HT1080 (cell line): ENCODE results near the gene RASGRP2. TPM values are rescaled to one million over a fixed set of nuclear protein-coding genes. Genes with fewer than 3 reads are reported as not detected.
A peak's percentile ranks its signal among the peaks of the same experiment; 100 is the strongest.

Experiments
- DNase-seq: peaks from one replicate; pipeline ENCODE4 v3.0.0-alpha.2; 2015; ENCODE audit warnings: low read depth
- total RNA-seq: library from RNA; depleted of rRNA; stranded (reverse); fragments of >200 nt; shearing (Covaris generic); gene quantifications from 2 replicates; pipeline ENCODE4 v1.2.3, GENCODE V29; 2014

The RASGRP2 gene
- total RNA-seq, 1 experiment from 2014 or later = not detected

DNA sequence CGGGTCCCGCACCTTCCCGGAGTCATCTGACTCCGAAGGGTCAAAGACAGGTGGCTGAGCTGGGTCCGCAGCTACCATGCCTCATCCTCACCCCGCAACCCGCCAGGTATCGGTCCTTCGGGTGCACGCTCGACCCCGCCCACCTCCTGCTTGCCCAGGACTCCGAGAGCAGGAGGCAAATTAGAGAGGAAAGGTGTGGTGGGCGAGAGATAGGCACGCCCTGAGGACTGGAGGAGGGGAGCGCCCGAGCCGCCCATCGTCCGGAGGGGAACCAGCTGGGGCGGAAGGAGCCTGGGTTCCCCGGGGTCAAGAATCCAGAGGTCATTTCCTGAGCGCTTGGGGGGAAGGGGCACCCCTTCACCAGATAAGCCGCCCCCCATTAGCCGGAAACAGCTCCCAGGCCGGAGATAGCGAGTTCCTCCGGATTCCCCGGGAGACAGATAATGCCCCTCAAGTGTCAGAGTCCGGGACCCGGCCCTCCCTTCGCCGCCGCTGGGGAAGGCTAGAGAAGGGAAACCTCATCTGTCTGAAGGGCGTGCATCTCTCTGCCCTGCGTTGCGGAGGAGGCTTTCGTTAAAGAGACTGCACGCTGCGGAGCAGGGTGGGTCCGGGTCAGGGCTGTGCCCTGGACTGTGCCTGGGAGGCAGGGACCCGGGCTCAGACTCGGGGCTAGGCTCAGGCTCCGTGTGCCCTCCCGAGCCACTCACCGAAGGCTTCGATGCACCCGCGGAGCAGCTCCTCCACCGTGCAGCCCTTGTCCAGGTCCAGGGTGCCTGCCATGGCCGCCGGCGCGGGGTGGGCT, 1.7 kb downstream of the RASGRP2 start:
- DNase-seq = no peak

GRCh38 chr11:64741375-64742086, 2.4 kb downstream of the RASGRP2 start:
- DNase-seq = no peak

- no peak for DNase-seq
These were observed 4.1 kb downstream of the RASGRP2 start for GRCh38 chr11:64739871-64740270.

GRCh38 chr11:64736654-64737053, 7.3 kb downstream of the RASGRP2 start:
- no peak for DNase-seq

DNA sequence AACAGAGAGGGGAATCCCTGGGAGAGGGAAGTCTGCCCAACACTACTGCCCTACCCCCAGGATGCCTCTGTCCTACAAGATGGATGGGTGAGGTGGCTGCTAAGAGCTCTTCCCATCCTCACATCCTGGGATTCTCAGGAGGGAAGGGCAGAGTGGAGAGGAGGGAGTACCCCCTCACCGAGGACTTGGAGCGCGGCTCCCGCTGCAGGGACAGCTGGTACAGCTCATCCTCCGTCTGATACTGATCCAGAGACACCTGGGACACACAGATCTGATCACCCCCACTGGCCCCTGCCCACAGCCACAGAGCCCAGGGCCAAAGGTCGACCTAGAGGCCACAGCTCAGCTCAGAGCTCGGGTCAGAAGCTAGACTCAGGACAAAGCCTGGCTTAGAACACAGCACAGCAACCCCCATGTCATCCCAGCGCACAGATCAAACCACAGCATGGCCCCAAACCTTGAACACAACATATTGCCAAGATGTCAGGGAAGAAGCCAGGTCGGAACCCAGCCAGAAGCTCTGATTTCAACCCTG, 8.2 kb downstream of the RASGRP2 start:
- no peak for DNase-seq

- no peak for DNase-seq
These were observed 8.9 kb downstream of the RASGRP2 start for GRCh38 chr11:64734811-64735724.

DNA sequence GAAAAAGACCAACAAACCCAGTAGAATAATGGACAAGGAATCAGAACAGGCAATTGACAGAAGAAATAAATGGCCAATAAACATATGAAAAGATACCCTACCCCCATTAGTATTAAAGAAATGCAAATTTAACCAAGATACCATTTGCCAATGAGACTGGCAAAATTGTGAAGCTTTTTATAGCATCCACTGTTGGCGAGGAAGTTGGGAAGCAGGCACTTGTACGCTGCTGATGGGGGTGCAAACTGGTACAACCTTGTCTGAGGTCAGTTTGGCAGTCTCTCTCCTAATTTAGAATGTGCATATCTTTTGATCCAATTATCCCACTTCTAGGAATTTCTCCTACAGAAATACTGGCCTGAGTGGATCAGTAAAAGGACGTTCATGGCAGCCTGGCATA, 12.3 kb downstream of the RASGRP2 start:
- no peak for DNase-seq

GRCh38 chr11:64729851-64730382, 14.0 kb downstream of the RASGRP2 start:
- DNase-seq = no peak

DNA sequence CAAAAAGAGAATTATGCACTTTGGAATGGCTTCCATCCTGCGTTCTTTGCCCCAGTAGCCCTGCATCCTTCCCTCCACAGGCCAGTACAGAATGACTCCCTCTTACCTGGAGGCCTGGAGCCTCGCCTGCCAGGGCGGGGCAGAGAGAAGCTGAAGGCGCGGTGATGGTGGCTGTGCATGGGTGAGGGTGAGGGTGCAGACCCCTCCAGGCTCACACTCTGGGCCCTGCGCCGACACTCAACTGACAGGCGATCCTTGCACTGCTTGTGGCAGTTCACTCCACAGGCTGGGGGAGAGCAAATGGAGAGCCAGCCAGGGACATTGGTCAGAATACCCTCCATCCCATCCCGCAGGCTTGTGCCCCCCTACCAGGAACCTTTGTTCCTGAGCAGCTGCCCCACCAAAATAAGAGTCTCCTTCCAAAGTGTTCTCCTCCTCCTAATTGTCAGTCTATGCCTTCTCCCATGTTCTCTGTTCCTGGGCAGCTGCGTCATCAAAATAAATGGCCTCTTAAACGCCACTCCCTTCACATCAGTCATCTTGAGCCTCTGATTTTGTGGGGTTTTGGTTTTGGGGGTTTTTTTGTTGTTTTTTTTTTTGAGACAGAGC, 15.1 kb downstream of the RASGRP2 start:
- DNase-seq = no peak

GRCh38 chr11:64726867-64727530, 16.9 kb downstream of the RASGRP2 start:
- DNase-seq = no peak

DNA sequence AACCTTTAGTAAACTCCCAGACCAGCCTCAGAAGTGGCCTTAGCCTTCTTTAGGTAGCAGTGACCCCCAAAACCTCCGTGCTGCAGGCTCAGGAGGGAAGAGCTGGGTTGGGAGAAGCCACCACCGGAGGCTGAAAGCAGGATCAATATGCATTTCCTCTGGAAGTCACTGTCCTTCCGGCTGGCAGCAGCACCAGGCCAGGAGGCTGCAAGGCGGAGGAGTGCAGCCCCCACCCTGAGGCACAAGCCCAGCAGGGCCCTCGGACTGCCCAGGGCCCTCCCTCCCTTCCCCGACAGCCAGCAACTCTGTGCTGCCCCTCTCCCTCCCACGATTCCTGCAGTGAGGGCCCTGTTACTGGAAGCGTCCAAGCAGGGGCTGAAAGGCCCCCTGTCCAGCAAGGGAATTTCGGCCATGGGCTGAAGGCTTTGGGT, 17.7 kb downstream of the RASGRP2 start:
- no peak for DNase-seq

GRCh38 chr11:64724863-64725532, 18.9 kb downstream of the RASGRP2 start:
- DNase-seq = no peak

GRCh38 chr11:64723907-64724862, 19.8 kb downstream of the RASGRP2 start:
- DNase-seq = no peak

GRCh38 chr11:64723117-64723906, 20.6 kb downstream of the RASGRP2 start, which contains the start of gene NRXN2:
TSS of gene NRXN2 (minus strand) at chr11:64723197. CDS start at chr11:64713699, 9,498 bp downstream.
- peak; percentile 77 for DNase-seq

- no peak for DNase-seq
These were observed 21.5 kb downstream of the RASGRP2 start for GRCh38 chr11:64722141-64723065.

DNA sequence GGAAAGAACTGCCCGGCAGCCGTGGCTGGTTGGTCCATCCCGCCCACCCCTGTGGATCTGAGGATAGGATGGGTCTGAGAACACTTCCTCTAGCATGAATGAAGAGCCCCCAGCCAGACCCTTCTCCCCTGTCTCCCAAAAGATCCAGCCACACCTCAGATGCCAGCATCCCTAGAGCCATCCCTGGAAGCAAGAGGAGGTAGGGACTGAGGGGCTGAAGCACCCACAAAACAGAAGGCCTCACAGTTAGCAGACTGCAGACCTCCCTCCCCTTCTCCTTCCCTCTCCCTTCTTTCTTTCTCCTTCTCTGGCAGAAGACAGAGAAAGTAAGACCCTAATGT, 22.6 kb downstream of the RASGRP2 start:
- no peak for DNase-seq
